ENCODE measurements around the gene SP110. TPM values are rescaled to one million over a fixed set of nuclear protein-coding genes. Genes with fewer than 3 reads are reported as not detected.

The SP110 gene
- total and polyA plus RNA-seq, 2 of the 8 experiments (the other 6 are each of a cell fraction or from before 2014, with no cell fraction given) = 3.1 to 7.1 TPM

DNA sequence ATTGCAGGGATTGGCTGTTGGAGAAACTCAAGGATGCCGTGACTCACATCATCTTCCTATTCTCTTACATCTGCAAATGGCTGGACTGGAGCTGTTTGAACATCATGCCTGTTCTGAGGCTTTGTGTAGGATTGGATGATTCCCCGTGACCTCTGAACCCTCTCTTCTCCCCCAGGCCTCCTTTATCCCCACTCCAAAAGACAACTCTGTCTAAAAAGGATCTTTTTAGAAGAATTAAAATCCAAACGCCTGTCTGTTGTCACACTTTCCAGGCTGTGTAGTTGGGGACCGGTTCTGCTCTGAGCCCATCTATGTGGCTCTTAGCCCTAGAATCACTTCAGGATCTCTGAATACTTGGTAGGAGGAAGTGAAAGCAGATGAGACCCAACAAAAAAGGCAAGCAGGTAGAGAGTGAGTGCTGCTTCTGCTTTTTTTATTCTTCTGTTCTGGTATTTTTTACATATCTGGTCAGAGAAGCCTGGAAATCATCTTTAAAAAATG, 6.3 kb upstream of the SP110 start:
- Histone ChIP-seq H3K27me3 (replicated peaks in 1 of 4; ENCODE audit: control insufficient read depth in 3 of 4, extremely low read depth in 1 of 4, insufficient read depth in 3 of 4, low read length in 3 of 4) (no peaks in the 10 kb centered on the region), H2BK5ac (ENCODE audit: low read depth, low read length) (no peak overlapping the region), H3K79me2 (ENCODE audit: control insufficient read depth in 1 of 2, insufficient read depth in 2 of 2, low read length in 2 of 2) (no peaks in the 10 kb centered on the region), H3K56ac (replicated peaks; ENCODE audit: insufficient read length, low read depth, low read length) (no peak overlapping the region), H3K4me3 (ENCODE audit: extremely low read depth in 1 of 4, insufficient read depth in 2 of 4, low read depth in 3 of 4, low read length in 4 of 4) (no peak overlapping the region), H3K79me1 (ENCODE audit: low read depth, low read length) (no peaks in the 10 kb centered on the region), H3K4me2 (ENCODE audit: insufficient read depth in 1 of 2, low read depth in 2 of 2, low read length in 2 of 2) (no peak overlapping the region), H3K27ac (ENCODE audit: low read depth, low read length) (no peak overlapping the region), H3K18ac (ENCODE audit: extremely low read depth, low read length) (no peak overlapping the region), H3K4ac (replicated peaks; ENCODE audit: insufficient read length, low read depth, low read length) (no peak overlapping the region), H2BK12ac (ENCODE audit: low read depth, low read length) (no peak overlapping the region), H3K9ac (replicated peaks in 1 of 4; ENCODE audit: extremely low read depth in 1 of 4, low read depth in 3 of 4, low read length in 3 of 4) (no peak overlapping the region), H4K5ac (ENCODE audit: insufficient read length, low read depth, low read length) (no peak overlapping the region), H4K8ac (ENCODE audit: extremely low read depth, insufficient read depth, low read length) (no peak overlapping the region), H4K20me1 (replicated peaks in 1 of 2; ENCODE audit: control insufficient read depth in 1 of 2, insufficient read depth in 2 of 2, low read length in 2 of 2) (no peaks in the 10 kb centered on the region), H3K23me2 (ENCODE audit: low read depth, low read length) (0 out of 2 replicates have a peak, but pooled peaks cover 2% of the 10 kb centered on the region), H3K4me1 (replicated peaks in 1 of 4; ENCODE audit: control insufficient read depth in 3 of 4, insufficient read depth in 4 of 4, low read length in 3 of 4) (no peaks in the 10 kb centered on the region; a peak in 1 of 7 replicates), H3K36me3 (ENCODE audit: control insufficient read depth in 2 of 4, insufficient read depth in 4 of 4, low read length in 3 of 4) (no peaks in the 10 kb centered on the region; a peak in 1 of 8 replicates), H2AK5ac (ENCODE audit: low read depth, low read length) (no peak overlapping the region), H2BK120ac (replicated peaks; ENCODE audit: low read depth, low read length) (no peak overlapping the region), H3K14ac (ENCODE audit: insufficient read length) (no peak overlapping the region), H3K23ac (ENCODE audit: insufficient read length) (no peak overlapping the region), H2BK20ac (ENCODE audit: low read length) (no peak overlapping the region), H2BK15ac (ENCODE audit: low read length) (no peak overlapping the region), H4K91ac (replicated peaks; ENCODE audit: insufficient read length, low read length) (no peak overlapping the region), H3K9me3 (ENCODE audit: insufficient read depth in 2 of 2, low read depth in 1 of 2, low read length in 1 of 2) (no peaks in the 10 kb centered on the region; a peak in 1 of 4 replicates), H2AFZ (ENCODE audit: low read length) (no peak overlapping the region)
- CTCF ChIA-PET (ENCODE audit: partially characterized antibody) = no interaction called here
- DNase-seq (ENCODE audit: low read depth in 1 of 2, low spot score in 2 of 2) (no peak), FAIRE-seq (no peak)
- POLR2A ChIA-PET (ENCODE audit: partially characterized antibody) = no interaction called here
- 94% methylated on average over 4 of the region's 4 CpGs; no CpG with 5 or more reads in 1 of the 2 experiments for WGBS, 2 experiments (ENCODE audit: extremely low coverage in 1 of 2, insufficient coverage in 1 of 2, insufficient read length in 1 of 2, insufficient replicate concordance in 2 of 2, low coverage in 1 of 2, low lambda C conversion rate in 2 of 2, missing lambda C conversion rate in 1 of 2)
- TF ChIP-seq BRCA1 (IDR thresholded peaks at IDR 0.05; ENCODE audit: low read depth, low read length) (no peak), TAF7 (optimal IDR thresholded peaks at IDR 0.05; ENCODE audit: borderline replicate concordance, low read depth, low read length) (no peak), SP4 (IDR thresholded peaks at IDR 0.05; ENCODE audit: low read length) (no peak), BACH1 (IDR thresholded peaks at IDR 0.05; ENCODE audit: low read length) (no peak), CHD2 (IDR thresholded peaks at IDR 0.05; ENCODE audit: low read length) (no peak), RAD21 (IDR thresholded peaks at IDR 0.05 in 1 of 2, conservative IDR thresholded peaks at IDR 0.05 in 1 of 2; ENCODE audit: low read depth in 2 of 2, low read length in 2 of 2) (no peak), CBX8 (IDR thresholded peaks at IDR 0.05; ENCODE audit: borderline replicate concordance, low read depth, low read length) (no peak), USF2 (IDR thresholded peaks at IDR 0.05; ENCODE audit: low read length) (no peak), JUN (IDR thresholded peaks at IDR 0.05; ENCODE audit: low read depth, low read length) (no peak), SRF (IDR thresholded peaks at IDR 0.05; ENCODE audit: low read depth, low read length) (no peak), SP2 (IDR thresholded peaks at IDR 0.05; ENCODE audit: low read length) (no peak), SUZ12 (IDR thresholded peaks at IDR 0.05; ENCODE audit: low read length) (no peak)
- TF ChIP-seq, protein P1, sequence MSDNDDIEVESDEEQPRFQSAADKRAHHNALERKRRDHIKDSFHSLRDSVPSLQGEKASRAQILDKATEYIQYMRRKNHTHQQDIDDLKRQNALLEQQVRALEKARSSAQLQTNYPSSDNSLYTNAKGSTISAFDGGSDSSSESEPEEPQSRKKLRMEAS (IDR thresholded peaks at IDR 0.05) = no peak
